WERI-Rb-1 (cell line): ENCODE results near the gene ARFIP1.

Experiments used
- DNase-seq: peaks from one replicate; pipeline ENCODE4 v3.0.0-alpha.2; 2020
- H3K27ac ChIP-seq: fragments of 250-450 bp; sonication (Bioruptor Pico); 2 replicates; pipeline ENCODE4 v1.5.1; 2020; ENCODE audit warnings: mild to moderate bottlenecking, moderate library complexity
- H3K27me3 ChIP-seq: fragments of 250-450 bp; sonication (Bioruptor Pico); 2 replicates; pipeline ENCODE4 v1.5.1; 2021; ENCODE audit warnings: mild to moderate bottlenecking, low read depth, moderate library complexity; ENCODE audit not compliant: insufficient read depth, severe bottlenecking
- H3K36me3 ChIP-seq: fragments of 250-450 bp; sonication (Bioruptor Pico); 2 replicates; pipeline ENCODE4 v1.5.1; 2020; ENCODE audit warnings: mild to moderate bottlenecking, moderate library complexity
- H3K4me3 ChIP-seq: 2 replicates; pipeline ENCODE4 v1.5.1; 2011; ENCODE audit warnings: low read depth, mild to moderate bottlenecking, control low read depth, low read length
- H3K9me3 ChIP-seq: fragments of 250-450 bp; sonication (Bioruptor Pico); 2 replicates; pipeline ENCODE4 v1.5.1; 2021; ENCODE audit warnings: mild to moderate bottlenecking, moderate library complexity; ENCODE audit not compliant: severe bottlenecking
- CTCF ChIP-seq: IDR thresholded peaks from 2 replicates; pipeline ENCODE4 v1.5.1; 2011; ENCODE audit warnings: low read depth, mild to moderate bottlenecking, control low read depth, inconsistent platforms, low read length

Gene ARFIP1

GRCh38 chr4:152898606-152899005 is 118.9 kb downstream of the ARFIP1 start:
- H3K9me3 ChIP-seq: no peaks in the 10 kb centered on the region
- H3K27me3 ChIP-seq: no peaks in the 10 kb centered on the region
- TF ChIP-seq CTCF: no peak
- H3K36me3 ChIP-seq: peaks cover 7% of the 10 kb centered on the region
- DNase-seq: no peak
- no peak overlapping the region for H3K27ac ChIP-seq
- H3K4me3 ChIP-seq: no peak overlapping the region

- Histone ChIP-seq H3K9me3 (no peaks in the 10 kb centered on the region), H3K27ac (no peak overlapping the region), H3K27me3 (no peaks in the 10 kb centered on the region), H3K36me3 (peaks cover 4% of the 10 kb centered on the region), H3K4me3 (no peak overlapping the region)
- no peak for TF ChIP-seq CTCF
- DNase-seq: no peak
Observed at GRCh38 chr4:152900395-152900794, 120.6 kb downstream of the ARFIP1 start.

- Histone ChIP-seq H3K36me3 (peaks cover 4% of the 10 kb centered on the region), H3K4me3 (no peak overlapping the region), H3K27ac (no peak overlapping the region), H3K27me3 (no peaks in the 10 kb centered on the region), H3K9me3 (no peaks in the 10 kb centered on the region)
- no peak for TF ChIP-seq CTCF
- no peak for DNase-seq
Observed at GRCh38 chr4:152901205-152901604, 121.5 kb downstream of the ARFIP1 start.

- DNase-seq: no peak
- H3K4me3 ChIP-seq: no peak overlapping the region
- TF ChIP-seq CTCF: no peak
Observed at GRCh38 chr4:152903658-152904057, 123.9 kb downstream of the ARFIP1 start.

GRCh38 chr4:152909901-152910300 is 130.1 kb downstream of the ARFIP1 start:
- no peaks in the 10 kb centered on the region for H3K9me3 ChIP-seq
- H3K36me3 ChIP-seq: peaks cover 12% of the 10 kb centered on the region
- H3K27ac ChIP-seq: no peak overlapping the region
- TF ChIP-seq CTCF: no peak
- H3K27me3 ChIP-seq: no peaks in the 10 kb centered on the region
- no peak overlapping the region for H3K4me3 ChIP-seq
- no peak for DNase-seq

More at GRCh38 chr4:152903658-152904057, 123.9 kb downstream of the ARFIP1 start:
- Histone ChIP-seq H3K27me3 (no peaks in the 10 kb centered on the region), H3K27ac (no peak overlapping the region), H3K9me3 (no peaks in the 10 kb centered on the region), H3K36me3 (peaks cover 11% of the 10 kb centered on the region)

GRCh38 chr4:152910521-152910920 is 130.8 kb downstream of the ARFIP1 start:
- no peak overlapping the region for H3K4me3 ChIP-seq
- H3K27ac ChIP-seq: no peak overlapping the region
- no peak for TF ChIP-seq CTCF
- H3K27me3 ChIP-seq: no peaks in the 10 kb centered on the region
- DNase-seq: no peak
- no peaks in the 10 kb centered on the region for H3K9me3 ChIP-seq
- peaks cover 12% of the 10 kb centered on the region for H3K36me3 ChIP-seq
